Neural progenitor cell (in vitro differentiated cells): ENCODE data around the gene MEP1B. TPM values are rescaled to one million over a fixed set of nuclear protein-coding genes. Genes with fewer than 3 reads are reported as not detected.

Experiments used
- DNase-seq: peaks from one replicate; pipeline ENCODE4 v3.0.0-alpha.2; 2016; ENCODE audit warnings: low spot score
- H2AFZ ChIP-seq: fragments of 200-600 bp; sonication (generic); replicated peaks from 2 replicates; pipeline ENCODE4 v1.6.1; 2016; ENCODE audit warnings: antibody characterized with exemption
- H3F3A ChIP-seq: fragments of 200-600 bp; sonication (generic); 2 replicates; pipeline ENCODE4 v1.6.1; 2016; ENCODE audit warnings: antibody characterized with exemption, low read depth
- H3K27ac ChIP-seq: fragments of 200-600 bp; sonication (generic); 2 replicates; pipeline ENCODE4 v1.5.1; 2016; ENCODE audit warnings: mild to moderate bottlenecking
- H3K27me3 ChIP-seq: fragments of 200-600 bp; sonication (generic); 2 replicates; pipeline ENCODE4 v1.6.1; 2016; ENCODE audit warnings: mild to moderate bottlenecking, moderate library complexity
- H3K36me3 ChIP-seq: fragments of 200-600 bp; sonication (generic); 2 replicates; pipeline ENCODE4 v1.5.1; 2016
- H3K4me1 ChIP-seq: fragments of 200-600 bp; sonication (generic); 2 replicates; pipeline ENCODE4 v1.6.1; 2016; ENCODE audit warnings: mixed run types
- H3K4me2 ChIP-seq: fragments of 200-600 bp; sonication (generic); 2 replicates; pipeline ENCODE4 v1.6.1; 2016
- H3K4me3 ChIP-seq: fragments of 200-600 bp; sonication (generic); 2 replicates; pipeline ENCODE4 v1.5.1; 2016
- H3K79me2 ChIP-seq: fragments of 200-600 bp; sonication (generic); 2 replicates; pipeline ENCODE4 v1.6.1; 2016; ENCODE audit warnings: low read depth
- H3K9ac ChIP-seq: fragments of 200-600 bp; sonication (generic); 2 replicates; pipeline ENCODE4 v1.6.1; 2016
- H3K9me3 ChIP-seq: fragments of 200-600 bp; sonication (generic); 2 replicates; pipeline ENCODE4 v1.5.1; 2016; ENCODE audit warnings: low read depth
- H4K20me1 ChIP-seq: fragments of 200-600 bp; sonication (generic); 2 replicates; pipeline ENCODE4 v1.6.1; 2016; ENCODE audit warnings: low read depth
- H3K27ac Mint-ChIP-seq: 3 replicates; pipeline ENCODE4 v1.8.0; 2021; ENCODE audit warnings: mixed read lengths
- H3K27me3 Mint-ChIP-seq: 2 replicates; pipeline ENCODE4 v1.8.0; 2022; ENCODE audit warnings: low read depth, mild to moderate bottlenecking, inconsistent platforms, moderate library complexity, mixed read lengths; ENCODE audit not compliant: insufficient read depth
- H3K36me3 Mint-ChIP-seq: 3 replicates; pipeline ENCODE4 v1.8.0; 2021; ENCODE audit warnings: mixed read lengths
- H3K4me1 Mint-ChIP-seq: 3 replicates; pipeline ENCODE4 v1.8.0; 2021; ENCODE audit warnings: mixed read lengths
- H3K4me3 Mint-ChIP-seq: 3 replicates; pipeline ENCODE4 v1.8.0; 2021; ENCODE audit warnings: mild to moderate bottlenecking, moderate library complexity, mixed read lengths
- H3K9me3 Mint-ChIP-seq: 3 replicates; pipeline ENCODE4 v1.8.0; 2020; ENCODE audit warnings: mixed read lengths
- CTCF ChIP-seq: fragments of 200-600 bp; sonication (generic); IDR thresholded peaks from 2 replicates; pipeline ENCODE4 v1.5.1; 2017; ENCODE audit warnings: antibody characterized with exemption, mild to moderate bottlenecking
- EZH2 ChIP-seq: fragments of 200-600 bp; sonication (generic); IDR thresholded peaks from 2 replicates; pipeline ENCODE4 v1.6.1; 2017; ENCODE audit warnings: antibody characterized with exemption, mild to moderate bottlenecking, moderate library complexity
- EZH2phosphoT487 ChIP-seq: fragments of 200-600 bp; sonication (generic); IDR thresholded peaks from 2 replicates; pipeline ENCODE4 v1.6.1; 2017; ENCODE audit warnings: antibody characterized with exemption
- small RNA-seq: library from RNA; depleted of rRNA; stranded (forward); fragments of <200 nt; gene quantifications from one replicate; pipeline ENCODE3, GENCODE V24; 2015
- total RNA-seq: library from RNA; depleted of rRNA; stranded (reverse); fragments of >200 nt; gene quantifications from 2 replicates; pipeline ENCODE4 v1.2.3, GENCODE V29; 2015; ENCODE audit warnings: low replicate concordance

MEP1B gene
- total RNA-seq, 1 donor from 2014 or later, result not detected

GRCh38 chr18:32264401-32264800 lies 74.6 kb downstream of the MEP1B start:
- no peaks in the 10 kb centered on the region for H3K27me3 ChIP-seq
- no peaks in the 10 kb centered on the region for H3F3A ChIP-seq
- H3K4me1 ChIP-seq, result no peaks in the 10 kb centered on the region
- peaks cover 3% of the 10 kb centered on the region for H3K4me1 Mint-ChIP-seq
- no peak overlapping the region for H3K4me3 Mint-ChIP-seq
- no peaks in the 10 kb centered on the region for H3K27me3 Mint-ChIP-seq
- no peaks in the 10 kb centered on the region for H3K9me3 ChIP-seq
- no peaks in the 10 kb centered on the region for H4K20me1 ChIP-seq
- H3K9ac ChIP-seq, result no peak overlapping the region
- no peak overlapping the region for H3K4me3 ChIP-seq
- no peak for DNase-seq
- no peak for TF ChIP-seq CTCF
- no peak for TF ChIP-seq EZH2phosphoT487
- no peak for TF ChIP-seq EZH2
- peaks cover 12% of the 10 kb centered on the region for H3K36me3 Mint-ChIP-seq
- no peaks in the 10 kb centered on the region for H3K79me2 ChIP-seq
- H3K9me3 Mint-ChIP-seq, result no peaks in the 10 kb centered on the region
- no peak overlapping the region for H3K27ac Mint-ChIP-seq
- H3K36me3 ChIP-seq, result no peaks in the 10 kb centered on the region
- H3K27ac ChIP-seq, result no peak overlapping the region
- no peak overlapping the region for H2AFZ ChIP-seq
- H3K4me2 ChIP-seq, result no peak overlapping the region

- Histone ChIP-seq H3K4me3 (no peak overlapping the region), H3K4me1 (peaks cover 10% of the 10 kb centered on the region), H3K27me3 (no peaks in the 10 kb centered on the region), H3K4me2 (no peak overlapping the region), H3K79me2 (no peaks in the 10 kb centered on the region), H3K36me3 (no peaks in the 10 kb centered on the region), H4K20me1 (no peaks in the 10 kb centered on the region), H3F3A (no peaks in the 10 kb centered on the region), H3K27ac (no peak overlapping the region), H3K9me3 (no peaks in the 10 kb centered on the region), H2AFZ (no peak overlapping the region), H3K9ac (no peak overlapping the region)
- peaks cover 18% of the 10 kb centered on the region for H3K36me3 Mint-ChIP-seq
- H3K4me1 Mint-ChIP-seq, result peaks cover 14% of the 10 kb centered on the region
- TF ChIP-seq EZH2, result no peak
- no peak for TF ChIP-seq CTCF
- TF ChIP-seq EZH2phosphoT487, result no peak
- no peak overlapping the region for H3K4me3 Mint-ChIP-seq
- DNase-seq, result no peak
- H3K9me3 Mint-ChIP-seq, result no peaks in the 10 kb centered on the region
- no peaks in the 10 kb centered on the region for H3K27me3 Mint-ChIP-seq
- H3K27ac Mint-ChIP-seq, result no peak overlapping the region
Measured at GRCh38 chr18:32267463-32267862, 77.6 kb downstream of the MEP1B start.

Small RNA genes within 50 kb of the gene (small RNA-seq; reads per million reads assigned to genes)
- gene RF00019 (not detected), gene RNA5SP453 (0.20 reads per million)

Other genes starting within 250 kb of the MEP1B start
- gene TRAPPC8, start 246.9 kb upstream of the MEP1B start, total RNA-seq, result 46.4 and 51.5 TPM in 2 replicates
- 4.4 and 10.2 TPM in 2 replicates for gene RNF125, start 171.2 kb upstream of the MEP1B start, total RNA-seq
- gene RNF138, start 98.2 kb upstream of the MEP1B start, total RNA-seq, result 69.4 and 83.8 TPM in 2 replicates